Right renal cortex interstitium (tissue), 3 donors: ENCODE measurements around the gene BCAS1. TPM values are rescaled to one million over a fixed set of nuclear protein-coding genes. Genes with fewer than 3 reads are reported as not detected.

Experiments used
- DNase-seq, 3 donors: peaks; one replicate each; pipeline ENCODE4 v3.0.0-alpha.2; 2013; ENCODE audit warnings: low read depth in 3 of 3, low spot score in 2 of 3
- polyA plus RNA-seq, 3 donors: library from polyadenylated mRNA; unstranded; fragments of 120-200 nt; gene quantifications; one replicate each; pipeline ENCODE4 v1.2.1, GENCODE V29; 2013; ENCODE audit not compliant: insufficient read length in 3 of 3

The BCAS1 gene
- polyA plus RNA-seq = 1 to 10 TPM; 2.1 to 3.3 (median 3.3) TPM

GRCh38 chr20:54070187-54070987, at the start of gene BCAS1:
Gene BCAS1, minus strand, starts transcription at chr20:54070594. Its CDS starts 11,876 bp downstream, at chr20:54058718.
- DNase-seq = no peak

GRCh38 chr20:54119744-54120143, 49.4 kb upstream of the BCAS1 start:
- DNase-seq = no peak

GRCh38 chr20:54118220-54119001, 48.0 kb upstream of the BCAS1 start:
- no peak for DNase-seq

- no peak for DNase-seq
Measured at GRCh38 chr20:54116550-54117235, 46.3 kb upstream of the BCAS1 start.

GRCh38 chr20:54115172-54115854, 44.9 kb upstream of the BCAS1 start:
- DNase-seq = no peak

GRCh38 chr20:54114109-54114508, 43.7 kb upstream of the BCAS1 start:
- DNase-seq = no peak

- DNase-seq = no peak
Measured at GRCh38 chr20:54113566-54113965, 43.2 kb upstream of the BCAS1 start.

- no peak for DNase-seq
Measured at GRCh38 chr20:54112221-54112884, 42.0 kb upstream of the BCAS1 start.

- no peak for DNase-seq
Measured at GRCh38 chr20:54111460-54111859, 41.1 kb upstream of the BCAS1 start.

- DNase-seq = no peak
Measured at GRCh38 chr20:54110457-54110856, 40.1 kb upstream of the BCAS1 start.

- DNase-seq = no peak
Measured at GRCh38 chr20:54110041-54110440, 39.6 kb upstream of the BCAS1 start.

- no peak for DNase-seq
Measured at GRCh38 chr20:54108817-54109216, 38.4 kb upstream of the BCAS1 start.

- DNase-seq = no peak
Measured at GRCh38 chr20:54108326-54108642, 37.9 kb upstream of the BCAS1 start.

GRCh38 chr20:54107600-54108325, 37.4 kb upstream of the BCAS1 start:
- no peak for DNase-seq

- no peak for DNase-seq
Measured at GRCh38 chr20:54107181-54107580, 36.8 kb upstream of the BCAS1 start.

- DNase-seq = no peak
Measured at GRCh38 chr20:54106162-54106561, 35.8 kb upstream of the BCAS1 start.

- DNase-seq = no peak
Measured at GRCh38 chr20:54105653-54106052, 35.3 kb upstream of the BCAS1 start.

GRCh38 chr20:54104781-54105180, 34.4 kb upstream of the BCAS1 start:
- DNase-seq = no peak

GRCh38 chr20:54103762-54104600, 33.6 kb upstream of the BCAS1 start:
- no peak for DNase-seq
